ENCODE results near the gene SLC5A5. TPM values are rescaled to one million over a fixed set of nuclear protein-coding genes. Genes with fewer than 3 reads are reported as not detected.

SLC5A5 gene
- total RNA-seq, 1 donor from 2014 or later = not detected

- Histone ChIP-seq H3K27ac (no peak overlapping the region), H3K4me1 (peaks cover 10% of the 10 kb centered on the region), H3K36me3 (peaks cover 17% of the 10 kb centered on the region), H3K4me3 (no peak overlapping the region), H3K9me3 (no peaks in the 10 kb centered on the region), H3K27me3 (no peaks in the 10 kb centered on the region)
- peak; percentile 89 for DNase-seq
- ATAC-seq = peak; percentile 92
- peak; percentile 92 for TF ChIP-seq CTCF (IDR thresholded peaks at IDR 0.05)
- intact Hi-C loops (cut with DNase I) = loop anchor here (5.0 kb wide), 1 partner anchor 59 kb away; no protein-coding TSS in a partner anchor
These were observed 66.5 kb downstream of the SLC5A5 start for GRCh38 chr19:17938092-17938845.

- H3K27ac ChIP-seq = no peak overlapping the region
- no peak for TF ChIP-seq CTCF (IDR thresholded peaks at IDR 0.05)
- no peaks in the 10 kb centered on the region for H3K9me3 ChIP-seq
- intact Hi-C loops (cut with DNase I) = no loop called here
- no peak for ATAC-seq
- peaks cover 17% of the 10 kb centered on the region for H3K36me3 ChIP-seq
- no peak for DNase-seq
- H3K4me1 ChIP-seq = peaks cover 3% of the 10 kb centered on the region
- H3K27me3 ChIP-seq = no peaks in the 10 kb centered on the region
- no peak overlapping the region for H3K4me3 ChIP-seq
These were observed 70.4 kb downstream of the SLC5A5 start for GRCh38 chr19:17942181-17942580.

- DNase-seq (no peak), ATAC-seq (no peak)
- intact Hi-C loops (cut with DNase I) = no loop called here
- peaks cover 17% of the 10 kb centered on the region for H3K36me3 ChIP-seq
- no peak for TF ChIP-seq CTCF (IDR thresholded peaks at IDR 0.05)
- no peak overlapping the region for H3K27ac ChIP-seq
- no peaks in the 10 kb centered on the region for H3K9me3 ChIP-seq
- no peak overlapping the region for H3K4me3 ChIP-seq
- H3K4me1 ChIP-seq = peaks cover 5% of the 10 kb centered on the region
- no peaks in the 10 kb centered on the region for H3K27me3 ChIP-seq
These were observed 71.0 kb downstream of the SLC5A5 start for GRCh38 chr19:17942582-17943273.

- no peak overlapping the region for H3K27ac ChIP-seq
- intact Hi-C loops (cut with DNase I) = no loop called here
- no peak overlapping the region for H3K4me3 ChIP-seq
- H3K27me3 ChIP-seq = no peaks in the 10 kb centered on the region
- TF ChIP-seq CTCF (IDR thresholded peaks at IDR 0.05) = no peak
- no peaks in the 10 kb centered on the region for H3K9me3 ChIP-seq
- H3K4me1 ChIP-seq = peaks cover 6% of the 10 kb centered on the region
- DNase-seq = no peak
- no peak for ATAC-seq
- peaks cover 17% of the 10 kb centered on the region for H3K36me3 ChIP-seq
These were observed 71.8 kb downstream of the SLC5A5 start for GRCh38 chr19:17943274-17944221.

- intact Hi-C loops (cut with DNase I) = no loop called here
- Histone ChIP-seq H3K4me1 (peaks cover 12% of the 10 kb centered on the region), H3K36me3 (peaks cover 13% of the 10 kb centered on the region), H3K27me3 (peaks cover 4% of the 10 kb centered on the region), H3K27ac (no peak overlapping the region), H3K4me3 (no peak overlapping the region), H3K9me3 (no peaks in the 10 kb centered on the region)
- no peak for TF ChIP-seq CTCF (IDR thresholded peaks at IDR 0.05)
- ATAC-seq (no peak), DNase-seq (no peak)
These were observed 72.6 kb downstream of the SLC5A5 start for GRCh38 chr19:17944301-17944700.

Measured in upper lobe of right lung (tissue), 1 donor.